ENCODE data around the gene RILP.

DNA sequence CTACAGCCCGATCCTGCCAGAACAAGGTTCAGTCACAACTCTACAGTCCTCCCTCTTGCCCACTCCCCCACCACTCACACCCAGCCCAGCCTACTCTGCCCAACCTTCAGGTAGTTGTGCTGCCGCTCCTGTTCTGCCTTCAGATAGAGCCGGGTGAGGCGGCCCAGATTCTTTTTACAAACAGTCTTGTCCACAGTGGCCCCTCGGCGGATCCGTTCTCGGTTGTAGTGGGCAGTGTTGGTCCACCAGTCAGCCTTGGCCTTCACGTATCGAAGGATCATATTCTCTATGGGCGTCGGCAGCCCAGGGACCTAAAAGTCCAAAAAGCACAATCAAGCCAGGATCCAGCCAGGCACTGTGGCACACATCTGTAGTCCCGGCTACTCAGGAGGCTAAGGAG is 26.7 kb upstream of the RILP start:
- TF ChIP-seq EZH2phosphoT487 (IDR thresholded peaks at IDR 0.05; ENCODE audit: low read length) (no peak), EZH2 (optimal IDR thresholded peaks at IDR 0.05; ENCODE audit: low read depth, low read length) (no peak)
- TF ChIP-seq, protein P1, sequence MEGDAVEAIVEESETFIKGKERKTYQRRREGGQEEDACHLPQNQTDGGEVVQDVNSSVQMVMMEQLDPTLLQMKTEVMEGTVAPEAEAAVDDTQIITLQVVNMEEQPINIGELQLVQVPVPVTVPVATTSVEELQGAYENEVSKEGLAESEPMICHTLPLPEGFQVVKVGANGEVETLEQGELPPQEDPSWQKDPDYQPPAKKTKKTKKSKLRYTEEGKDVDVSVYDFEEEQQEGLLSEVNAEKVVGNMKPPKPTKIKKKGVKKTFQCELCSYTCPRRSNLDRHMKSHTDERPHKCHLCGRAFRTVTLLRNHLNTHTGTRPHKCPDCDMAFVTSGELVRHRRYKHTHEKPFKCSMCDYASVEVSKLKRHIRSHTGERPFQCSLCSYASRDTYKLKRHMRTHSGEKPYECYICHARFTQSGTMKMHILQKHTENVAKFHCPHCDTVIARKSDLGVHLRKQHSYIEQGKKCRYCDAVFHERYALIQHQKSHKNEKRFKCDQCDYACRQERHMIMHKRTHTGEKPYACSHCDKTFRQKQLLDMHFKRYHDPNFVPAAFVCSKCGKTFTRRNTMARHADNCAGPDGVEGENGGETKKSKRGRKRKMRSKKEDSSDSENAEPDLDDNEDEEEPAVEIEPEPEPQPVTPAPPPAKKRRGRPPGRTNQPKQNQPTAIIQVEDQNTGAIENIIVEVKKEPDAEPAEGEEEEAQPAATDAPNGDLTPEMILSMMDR (IDR thresholded peaks at IDR 0.05; ENCODE audit: low read length): no peak

All from MM.1S (cell line).